HL-60/S4 treated with retinoic acid at 250 ng/mL for 4 days and 3 days (cell line): ENCODE data around the gene CD37.
"Not testable (repeated sequence)": the region's sequence is repeated elsewhere in the genome, so short reads cannot be mapped to it uniquely, and the experiment has no call there.

Experiments
- in situ Hi-C: fragments of 300-500 bp; cut with MboI; formaldehyde crosslinking; loops from 2 replicates; pipeline ENCODE4 v1.7.0; 2022; ENCODE audit warnings: low sequenced_read_pairs

Gene CD37, protein sequence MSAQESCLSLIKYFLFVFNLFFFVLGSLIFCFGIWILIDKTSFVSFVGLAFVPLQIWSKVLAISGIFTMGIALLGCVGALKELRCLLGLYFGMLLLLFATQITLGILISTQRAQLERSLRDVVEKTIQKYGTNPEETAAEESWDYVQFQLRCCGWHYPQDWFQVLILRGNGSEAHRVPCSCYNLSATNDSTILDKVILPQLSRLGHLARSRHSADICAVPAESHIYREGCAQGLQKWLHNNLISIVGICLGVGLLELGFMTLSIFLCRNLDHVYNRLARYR

DNA sequence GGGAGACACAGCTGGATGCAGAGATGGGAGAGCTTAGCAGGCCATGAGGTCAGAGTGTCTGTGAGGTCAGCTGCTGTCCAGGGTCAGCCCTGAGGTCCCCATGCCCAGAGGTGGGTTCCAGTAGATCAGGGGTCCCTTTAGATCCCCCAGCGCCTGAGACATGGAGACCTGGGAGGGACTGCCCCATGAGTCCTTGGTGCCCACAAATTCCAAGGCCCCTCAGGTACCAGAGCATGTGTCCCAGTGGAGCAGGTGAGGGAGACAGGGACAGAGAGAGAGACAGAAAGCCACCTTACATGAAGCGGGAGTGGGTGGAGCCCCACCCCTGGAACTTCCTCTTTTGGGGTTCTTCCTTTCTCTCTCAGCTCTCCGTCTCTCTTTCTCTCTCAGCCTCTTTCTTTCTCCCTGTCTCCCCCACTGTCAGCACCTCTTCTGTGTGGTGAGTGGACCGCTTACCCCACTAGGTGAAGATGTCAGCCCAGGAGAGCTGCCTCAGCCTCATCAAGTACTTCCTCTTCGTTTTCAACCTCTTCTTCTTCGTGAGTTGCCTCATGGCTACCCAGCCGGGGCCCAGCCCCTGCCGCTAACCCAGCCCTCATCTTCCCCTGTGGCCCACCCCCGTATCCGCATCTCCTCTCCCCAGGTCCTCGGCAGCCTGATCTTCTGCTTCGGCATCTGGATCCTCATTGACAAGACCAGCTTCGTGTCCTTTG lies at the start of gene CD37:
CD37 (plus strand) TSS at position 336 of the 713 bp plus-strand sequence; CDS start at position 471, 135 bp downstream.
- in situ Hi-C loops = no loop called here

DNA sequence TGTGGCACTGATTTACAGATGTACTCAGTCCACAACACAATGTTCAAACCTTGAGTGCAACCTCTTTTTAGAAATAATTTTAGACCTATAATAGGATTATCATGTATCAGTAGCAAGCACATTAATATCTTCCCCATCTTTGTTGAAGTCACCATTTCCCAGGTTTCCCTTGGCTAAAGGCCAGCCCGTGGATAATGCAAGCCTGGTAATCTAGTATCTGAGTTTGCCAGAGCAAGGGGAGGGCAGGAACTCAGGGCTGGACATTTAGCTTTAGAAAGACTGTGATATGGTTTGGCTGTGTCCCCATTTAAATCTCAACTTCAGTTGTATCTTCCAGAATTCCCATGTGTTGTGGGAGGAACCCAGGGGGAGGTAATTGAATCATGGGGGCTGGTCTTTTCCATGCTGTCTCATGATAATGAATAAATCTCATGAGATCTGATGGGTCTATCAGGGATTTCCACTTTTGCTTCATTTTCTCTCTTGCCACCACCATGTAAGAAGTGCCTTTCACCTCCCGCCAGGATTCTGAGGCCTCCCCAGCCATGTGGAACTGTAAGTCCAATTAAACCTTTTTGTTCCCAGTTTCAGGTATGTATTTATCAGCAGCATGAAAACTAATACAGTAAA lies 48.0 kb upstream of the CD37 start:
- in situ Hi-C loops = no loop called here

DNA sequence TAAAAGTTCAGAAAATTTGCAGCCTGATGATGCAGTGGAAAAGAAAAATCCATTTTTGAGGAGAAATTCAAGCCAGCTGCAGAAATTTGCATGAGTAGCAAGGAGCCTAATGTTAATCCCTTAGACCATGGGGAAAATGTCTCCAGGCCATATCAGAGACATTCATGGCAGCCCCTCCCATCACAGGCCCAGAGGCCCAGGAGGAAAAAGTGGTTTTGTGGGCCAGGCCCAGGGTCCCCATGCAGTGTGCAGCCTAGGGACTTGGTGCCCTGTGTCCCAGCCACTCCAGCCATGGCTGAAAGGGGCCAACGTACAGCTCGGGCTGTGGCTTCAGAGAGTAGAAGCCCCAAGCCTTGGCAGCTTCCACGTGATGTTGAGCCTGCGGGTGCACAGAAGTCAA lies 47.0 kb upstream of the CD37 start:
- in situ Hi-C loops = not testable (repeated sequence)

DNA sequence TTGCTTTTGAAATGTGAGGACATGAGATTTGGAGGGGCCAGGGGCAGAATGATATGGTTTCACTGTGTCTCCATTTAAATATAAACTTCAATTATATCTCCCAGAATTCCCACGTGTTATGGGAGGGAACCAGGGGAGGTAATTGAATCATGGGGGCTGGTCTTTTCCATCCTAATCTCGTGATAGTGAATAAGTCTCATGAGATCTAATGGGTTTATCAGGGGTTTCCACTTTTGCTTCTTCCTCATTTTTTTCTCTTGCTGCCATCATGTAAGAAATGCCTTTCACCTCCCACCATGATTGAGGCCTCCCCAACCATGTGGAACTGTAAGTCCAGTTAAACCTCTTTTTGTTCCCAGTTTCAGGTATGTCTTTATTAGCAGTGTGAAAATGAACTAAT lies 45.9 kb upstream of the CD37 start:
- in situ Hi-C loops = not testable (repeated sequence)

DNA sequence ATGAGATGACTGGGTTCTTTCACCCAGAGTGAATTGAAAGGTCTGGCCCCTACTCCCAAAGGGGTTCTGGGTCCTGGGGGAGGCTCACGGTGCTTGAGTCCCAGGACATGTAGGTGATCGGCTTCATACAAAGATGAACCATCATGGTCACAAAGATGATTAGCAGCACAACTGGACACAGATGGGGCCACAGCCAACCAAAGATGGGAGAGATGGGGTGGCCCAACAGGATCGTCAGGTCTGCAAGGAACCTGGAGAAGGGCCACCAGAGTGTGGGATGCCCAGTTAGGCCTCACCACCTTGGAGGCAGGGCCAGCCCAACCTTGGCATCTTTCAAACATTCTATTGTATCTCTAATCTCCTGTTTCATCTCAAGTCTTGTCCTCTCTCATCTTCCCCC lies 44.7 kb upstream of the CD37 start:
- in situ Hi-C loops = no loop called here

DNA sequence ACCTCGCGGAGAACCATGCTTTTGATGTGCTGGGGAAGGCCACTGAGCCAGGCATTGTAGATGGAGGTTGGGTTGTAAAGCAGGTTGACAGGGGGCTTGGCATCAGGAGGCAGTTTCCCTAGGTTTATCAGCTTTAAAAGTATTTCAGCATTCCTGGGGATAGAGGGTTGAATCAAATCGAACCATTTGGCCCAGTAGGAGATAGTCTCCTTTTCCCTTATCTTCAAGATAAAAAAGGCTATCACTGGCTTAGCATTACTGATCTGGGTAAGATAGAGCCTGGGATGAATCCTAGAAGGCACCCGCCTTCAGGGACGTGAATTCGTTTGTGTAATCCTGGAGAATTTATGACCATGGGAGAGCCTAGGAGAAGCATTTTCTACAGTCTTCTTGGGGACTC lies 40.8 kb upstream of the CD37 start:
- in situ Hi-C loops = no loop called here

DNA sequence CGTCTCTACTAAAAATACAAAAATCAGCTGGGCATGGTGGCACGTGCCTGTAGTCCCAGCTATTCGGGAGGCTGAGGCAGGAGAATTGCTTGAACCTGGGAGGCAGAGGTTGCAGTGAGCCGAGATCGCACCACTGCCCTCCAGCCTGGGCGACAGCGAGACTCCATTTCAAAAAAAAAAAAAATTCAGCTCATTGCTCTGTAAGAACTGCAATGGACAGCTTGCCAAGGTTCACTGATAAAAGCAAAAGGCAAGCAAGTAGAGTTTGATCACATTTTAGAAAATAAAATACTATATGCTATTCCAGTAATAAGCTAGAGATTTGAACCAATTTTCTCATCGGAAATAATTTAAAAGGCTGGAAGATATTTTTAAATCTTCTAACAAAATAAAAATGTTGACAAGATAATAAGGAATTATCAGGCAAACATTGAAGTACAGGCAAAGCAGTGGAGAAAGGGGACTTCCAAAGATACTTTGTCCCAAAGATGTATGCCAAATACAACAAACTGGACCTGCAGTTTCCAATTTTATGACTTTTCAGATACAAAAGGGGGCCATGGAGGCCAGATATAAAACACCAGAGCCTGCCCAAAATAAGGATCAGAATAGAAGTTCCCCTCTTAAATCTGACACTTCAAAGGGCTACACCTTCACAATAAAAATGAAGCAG lies 39.9 kb upstream of the CD37 start:
- in situ Hi-C loops = no loop called here

DNA sequence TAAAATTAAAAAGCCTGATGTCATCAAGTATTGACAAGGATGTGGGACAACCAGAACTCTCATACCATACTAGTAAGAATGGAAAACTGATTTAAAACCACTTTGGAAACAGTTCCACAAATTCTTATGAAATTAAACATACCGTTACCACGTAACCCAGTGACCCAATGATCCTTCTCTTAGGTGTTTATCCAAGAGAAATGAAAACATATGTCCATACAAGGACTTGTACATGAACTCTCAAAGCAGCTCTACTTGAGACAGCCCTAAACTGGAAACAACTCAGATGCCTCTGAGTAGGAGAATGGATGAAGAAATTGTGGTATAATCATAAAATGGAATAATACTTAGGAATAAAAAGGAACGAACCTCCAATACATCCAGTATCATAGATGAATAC lies 37.8 kb upstream of the CD37 start:
- in situ Hi-C loops = no loop called here

DNA sequence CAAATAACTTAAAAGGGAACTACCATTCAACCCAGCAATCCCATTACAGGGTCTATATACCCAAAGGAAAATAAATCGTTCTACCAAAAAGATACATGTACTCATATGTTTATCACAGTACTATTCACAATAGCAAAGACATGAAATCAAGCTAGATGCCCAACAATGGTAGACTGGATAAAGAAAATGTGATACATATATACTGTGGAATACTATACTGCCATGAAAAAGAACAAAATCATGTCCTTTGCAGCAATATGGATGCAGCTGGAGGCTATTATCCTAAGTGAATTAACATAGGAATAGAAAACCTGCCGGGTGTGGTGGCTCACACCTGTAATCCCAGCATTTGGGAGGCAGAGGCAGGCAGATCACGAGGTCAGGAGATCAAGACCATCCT lies 36.6 kb upstream of the CD37 start:
- in situ Hi-C loops = not testable (repeated sequence)

DNA sequence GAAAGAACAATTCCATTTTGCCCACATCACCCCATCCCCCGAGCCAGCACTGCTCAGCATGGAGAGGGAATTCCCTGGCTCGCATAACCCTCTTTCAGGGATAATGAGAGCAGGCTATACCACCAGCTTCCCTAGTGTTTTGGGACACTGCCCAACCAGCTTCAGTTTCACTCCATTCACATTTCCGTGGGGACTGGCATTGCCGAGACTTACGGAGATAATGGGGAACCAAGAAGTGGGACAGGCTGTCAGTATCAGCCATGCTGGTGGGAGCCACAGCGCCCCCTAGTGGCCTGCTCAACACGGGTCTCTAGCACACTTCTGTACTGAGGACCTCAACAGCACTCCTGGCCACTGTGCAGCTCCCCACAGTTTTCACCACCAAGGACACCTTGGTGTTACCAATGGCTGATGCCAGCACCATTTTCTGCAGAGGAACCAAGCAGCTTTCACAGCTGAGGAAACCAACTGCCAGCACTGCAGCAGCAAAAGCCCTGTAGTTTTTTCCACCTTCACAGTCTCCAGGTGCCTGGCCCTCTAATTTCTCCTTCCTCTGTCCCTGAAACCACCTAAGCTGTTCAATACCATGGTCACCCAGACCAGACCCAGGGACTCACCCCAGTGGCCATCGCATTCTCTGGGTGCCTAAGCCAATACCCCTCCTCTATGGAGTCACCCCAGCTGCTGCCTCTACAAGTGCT lies 33.9 kb upstream of the CD37 start:
- in situ Hi-C loops = no loop called here

DNA sequence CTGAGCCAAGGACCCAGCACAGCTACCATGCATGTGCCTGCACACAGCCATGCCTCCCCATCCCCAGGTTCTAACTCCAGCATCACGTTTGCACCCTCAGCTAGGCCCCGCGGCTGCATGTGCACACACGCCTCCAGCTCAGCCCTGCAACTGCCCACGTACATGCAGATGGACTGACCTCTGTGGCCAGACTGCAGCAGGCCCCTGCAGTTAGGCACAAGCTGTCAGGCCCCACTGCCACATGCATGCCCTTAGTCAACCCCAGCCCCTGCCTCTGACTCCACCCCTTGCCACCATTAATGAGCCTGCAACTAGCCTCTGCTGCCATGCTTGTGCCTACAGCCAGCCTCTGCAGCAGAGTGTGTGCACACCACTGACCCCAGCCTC lies 33.3 kb upstream of the CD37 start:
- in situ Hi-C loops = no loop called here

DNA sequence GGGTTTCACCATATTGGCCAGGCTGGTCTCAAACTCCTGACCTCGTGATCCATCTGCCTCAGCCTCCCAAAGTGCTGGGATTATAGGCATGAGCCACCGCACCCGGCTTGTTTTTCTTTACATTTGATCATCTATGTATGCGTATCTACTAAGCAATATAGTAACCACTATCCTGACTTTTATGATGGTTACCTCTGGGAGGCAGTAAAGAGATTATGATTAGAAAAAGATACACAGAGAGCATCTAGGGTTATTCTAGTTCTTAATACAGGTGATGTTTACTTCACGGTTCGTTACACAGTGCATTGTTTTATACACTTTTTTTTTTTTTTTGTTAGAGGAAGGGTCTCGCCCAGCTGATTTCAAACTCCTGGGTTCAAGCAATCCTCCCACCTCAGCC lies 28.5 kb upstream of the CD37 start:
- in situ Hi-C loops = not testable (repeated sequence)

DNA sequence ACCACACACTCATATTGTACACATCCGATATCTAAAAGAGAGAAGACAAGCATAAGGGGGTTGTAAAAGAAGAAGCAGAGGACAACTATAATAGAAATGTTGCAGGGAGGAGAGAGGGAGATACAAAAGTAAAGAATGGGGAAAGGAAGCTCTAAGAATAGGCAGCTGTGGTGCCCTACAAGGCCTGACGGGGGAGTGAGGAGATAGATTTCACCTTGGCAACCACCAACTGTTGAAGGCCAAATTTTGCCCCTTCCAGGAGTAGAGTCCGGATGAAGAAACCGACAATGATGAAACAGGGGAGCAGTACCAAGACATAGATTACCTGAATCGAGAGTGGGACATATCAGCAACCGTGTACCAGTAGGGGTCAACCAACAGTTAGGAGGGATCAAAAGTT lies 26.1 kb upstream of the CD37 start:
- in situ Hi-C loops = no loop called here

DNA sequence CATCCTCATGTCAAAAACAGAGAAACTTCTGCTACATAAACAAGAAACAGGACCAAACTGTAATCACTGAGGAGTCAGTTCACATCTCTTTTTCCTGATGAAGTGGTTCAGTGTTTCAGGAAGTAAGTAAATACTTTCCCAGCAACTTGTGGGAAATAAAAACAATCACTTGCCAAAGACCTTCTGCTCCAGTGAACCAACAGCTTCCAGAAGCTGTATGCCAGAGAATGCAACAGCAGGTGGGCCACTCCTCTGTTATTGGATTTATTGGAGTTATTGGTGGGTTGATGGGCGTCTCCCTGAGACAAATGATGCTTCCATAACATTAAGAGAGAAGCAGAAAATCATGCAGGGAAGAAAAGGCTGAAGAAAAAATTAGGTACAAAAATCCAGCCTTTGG lies 20.1 kb upstream of the CD37 start:
- in situ Hi-C loops = no loop called here

DNA sequence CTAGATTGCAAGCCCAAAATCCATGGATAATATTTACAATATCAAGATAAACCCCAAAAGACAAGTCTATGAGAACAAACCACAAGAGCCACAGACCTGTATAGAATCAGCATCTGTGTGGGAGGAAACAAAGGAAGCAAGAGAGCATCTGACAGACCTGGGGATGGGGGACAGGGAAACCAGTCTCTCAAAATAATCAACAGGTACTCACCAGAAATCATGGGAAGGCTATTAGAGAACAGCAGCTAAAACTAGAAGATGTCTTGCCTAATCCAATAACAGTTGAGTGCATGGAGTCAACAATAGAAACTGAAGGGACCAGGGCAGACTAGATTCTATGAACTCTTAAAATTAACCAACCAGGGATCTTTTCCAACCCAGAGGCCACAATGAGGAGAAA lies 18.9 kb upstream of the CD37 start:
- in situ Hi-C loops = no loop called here

DNA sequence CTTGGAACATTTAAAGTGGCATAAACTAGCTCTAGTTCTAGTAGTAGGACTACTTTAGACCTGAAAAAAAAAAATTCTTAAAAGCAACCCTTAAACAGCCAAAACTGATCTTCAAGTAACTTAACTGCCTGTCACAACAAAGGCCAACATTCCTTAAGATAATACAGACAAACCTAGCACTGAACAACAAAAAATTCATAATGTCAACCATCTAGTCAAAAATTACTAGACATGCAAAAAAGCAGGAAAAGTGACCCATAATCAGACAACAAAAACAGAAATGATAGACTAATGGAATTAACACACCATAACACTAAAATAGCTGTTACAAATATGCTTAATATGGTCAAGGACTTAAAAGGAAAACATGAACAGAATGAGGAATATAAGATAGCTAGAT lies 16.9 kb upstream of the CD37 start:
- in situ Hi-C loops = no loop called here

DNA sequence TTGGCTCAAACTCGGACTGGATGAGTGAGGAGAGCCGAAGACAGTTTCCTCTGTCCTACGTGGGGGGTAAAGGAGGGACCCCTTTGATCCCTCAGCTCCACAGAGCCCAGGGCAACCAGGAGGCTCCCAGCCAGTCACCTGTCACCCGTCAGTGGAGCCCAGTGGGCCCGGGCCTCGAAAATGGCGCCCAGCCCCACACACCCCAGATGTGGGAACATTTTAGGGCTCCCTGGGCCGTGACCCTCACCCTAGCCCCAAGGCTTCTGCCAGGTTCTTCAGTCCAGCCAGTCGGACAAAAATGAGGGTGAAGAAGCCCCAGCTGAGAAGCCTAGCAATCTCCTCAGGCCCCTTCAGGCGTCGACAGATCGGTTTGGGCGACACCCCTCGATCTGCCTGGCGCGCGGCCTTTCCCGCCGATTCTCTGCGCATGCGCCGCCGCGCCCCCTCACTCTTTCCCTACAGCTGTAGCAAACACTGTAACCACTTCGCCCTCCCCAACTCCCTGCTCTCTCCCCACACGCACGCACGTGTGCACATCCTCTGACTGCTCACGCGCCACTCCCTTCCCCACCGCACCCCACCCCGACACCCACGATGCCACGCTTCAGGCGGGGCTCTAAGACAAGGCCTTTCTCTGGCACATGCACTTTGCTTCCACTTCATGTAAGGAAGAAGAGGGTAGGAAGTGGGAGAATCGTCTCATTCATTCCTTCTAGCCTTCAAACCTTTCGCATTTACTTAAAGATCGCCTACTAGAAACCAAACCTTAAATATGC lies 10.2 kb upstream of the CD37 start, which contains the start of gene SLC6A16:
SLC6A16 (minus strand) TSS at position 391 of the 776 bp plus-strand sequence. CDS start 13,844 bp downstream, outside the sequence.
- in situ Hi-C loops = no loop called here

DNA sequence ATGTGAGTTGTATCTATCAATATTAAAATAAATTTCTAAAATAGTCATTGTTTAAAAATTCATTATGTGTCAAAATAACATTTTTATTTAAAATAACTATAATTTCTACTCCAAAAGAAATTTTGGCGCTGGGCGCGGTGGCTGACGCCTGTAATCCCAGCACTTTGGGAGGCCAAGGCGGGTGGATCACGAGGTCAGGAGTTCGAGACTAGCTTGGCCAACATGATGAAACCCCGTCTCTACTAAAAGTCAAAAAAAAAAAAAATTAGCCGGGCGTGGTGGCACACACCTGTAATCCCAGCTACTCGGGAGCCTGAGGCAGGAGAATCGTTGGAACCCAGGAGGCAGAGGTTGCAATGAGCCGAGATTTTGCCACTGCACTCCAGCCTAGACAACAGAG lies 9.4 kb upstream of the CD37 start:
- in situ Hi-C loops = not testable (repeated sequence)

DNA sequence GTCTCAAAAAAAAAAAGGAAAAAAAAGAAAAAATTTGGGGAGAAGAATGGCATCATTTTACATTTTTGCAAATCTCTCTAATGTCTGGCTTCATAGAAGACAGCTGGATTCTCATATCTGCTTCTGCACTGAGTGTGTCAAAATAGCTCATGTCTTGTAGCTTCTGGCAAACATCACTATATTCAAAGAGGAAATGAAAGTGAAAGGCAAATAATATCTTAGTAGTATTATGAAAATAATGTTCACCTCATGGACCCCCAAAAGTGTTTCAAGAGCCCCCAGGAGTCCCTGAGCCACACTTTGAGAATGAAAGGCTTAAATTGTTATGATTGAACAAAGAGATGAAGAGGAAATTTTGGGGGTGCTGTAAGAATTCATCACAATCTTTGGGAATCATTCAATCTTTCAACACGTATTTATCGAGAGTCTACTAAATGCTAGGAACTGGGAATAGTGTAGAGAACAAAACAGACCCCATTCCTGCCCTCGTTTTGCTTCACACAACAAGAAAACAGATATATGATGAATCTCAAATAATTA lies 9.0 kb upstream of the CD37 start:
- in situ Hi-C loops = no loop called here
